CD4-positive, alpha-beta T cell treated with Interleukin-6 for 4 hours (primary cell): Measurements from ENCODE around the gene FAM171A1.

Source experiments
- DNase-seq: peaks from one replicate; pipeline ENCODE4 v3.0.0-alpha.2; 2020; ENCODE audit warnings: mixed read lengths

The FAM171A1 gene

GRCh38 chr10:15200626-15201025, 170.5 kb downstream of the FAM171A1 start:
- DNase-seq, result no peak

GRCh38 chr10:15197911-15198310, 173.2 kb downstream of the FAM171A1 start:
- DNase-seq, result no peak

GRCh38 chr10:15197276-15197675, 173.8 kb downstream of the FAM171A1 start:
- no peak for DNase-seq

GRCh38 chr10:15196021-15196834, 174.9 kb downstream of the FAM171A1 start:
- peak; percentile 22 for DNase-seq

- no peak for DNase-seq
Observed at GRCh38 chr10:15189133-15189885, 181.8 kb downstream of the FAM171A1 start.

GRCh38 chr10:15188603-15189002, 182.5 kb downstream of the FAM171A1 start:
- DNase-seq, result peak; percentile 59

GRCh38 chr10:15183689-15184481, 187.2 kb downstream of the FAM171A1 start:
- DNase-seq, result no peak

- DNase-seq, result no peak
Observed at GRCh38 chr10:15182540-15183207, 188.4 kb downstream of the FAM171A1 start.

- DNase-seq, result no peak
Observed at GRCh38 chr10:15181576-15182156, 189.4 kb downstream of the FAM171A1 start.

GRCh38 chr10:15180736-15181135, 190.4 kb downstream of the FAM171A1 start:
- DNase-seq, result no peak

GRCh38 chr10:15176269-15176668, 194.8 kb downstream of the FAM171A1 start:
- no peak for DNase-seq

GRCh38 chr10:15175587-15175986, 195.5 kb downstream of the FAM171A1 start:
- DNase-seq, result no peak

- DNase-seq, result no peak
Observed at GRCh38 chr10:15172306-15172840, 198.7 kb downstream of the FAM171A1 start.

- DNase-seq, result peak; percentile 69
Observed at GRCh38 chr10:15169555-15170401, 201.3 kb downstream of the FAM171A1 start.

- DNase-seq, result peak; percentile 98
Observed at GRCh38 chr10:15168786-15169554, 202.1 kb downstream of the FAM171A1 start.

- DNase-seq, result no peak
Observed at GRCh38 chr10:15168291-15168785, 202.8 kb downstream of the FAM171A1 start, which contains the start of gene NMT2. Gene NMT2 (minus strand): TSS chr10:15168693. CDS start chr10:15168612, 81 bp downstream.

GRCh38 chr10:15167411-15168290, 203.4 kb downstream of the FAM171A1 start:
- peak; percentile 49 for DNase-seq

- DNase-seq, result no peak
Observed at GRCh38 chr10:15166325-15166724, 204.8 kb downstream of the FAM171A1 start.
